BLaER1 (cell line): ENCODE measurements around the gene LRRC8E.

Experiments
- H3K27ac ChIP-seq: shearing (Covaris generic); formaldehyde crosslinking; 2 replicates; pipeline ENCODE4 v1.8.1; 2022
- H3K27me3 ChIP-seq: shearing (Covaris generic); formaldehyde crosslinking; 2 replicates; pipeline ENCODE4 v1.8.1; 2022
- H3K36me3 ChIP-seq: shearing (Covaris generic); formaldehyde crosslinking; 2 replicates; pipeline ENCODE4 v1.8.1; 2022
- H3K4me1 ChIP-seq: shearing (Covaris generic); formaldehyde crosslinking; 2 replicates; pipeline ENCODE4 v1.8.1; 2022
- H3K4me2 ChIP-seq: shearing (Covaris generic); formaldehyde crosslinking; 2 replicates; pipeline ENCODE4 v1.8.1; 2022
- H3K4me3 ChIP-seq: shearing (Covaris generic); formaldehyde crosslinking; 2 replicates; pipeline ENCODE4 v1.8.1; 2022
- H3K9ac ChIP-seq: shearing (Covaris generic); formaldehyde crosslinking; 2 replicates; pipeline ENCODE4 v1.8.1; 2022
- H3K9me3 ChIP-seq: shearing (Covaris generic); formaldehyde crosslinking; 2 replicates; pipeline ENCODE4 v1.8.1; 2022
- H4K20me1 ChIP-seq: shearing (Covaris generic); formaldehyde crosslinking; 2 replicates; pipeline ENCODE4 v1.8.1; 2022
- Cebpa-rat ChIP-seq: shearing (Covaris generic); IDR thresholded peaks from 2 replicates; pipeline ENCODE4 v1.8.1; 2022

LRRC8E gene

DNA sequence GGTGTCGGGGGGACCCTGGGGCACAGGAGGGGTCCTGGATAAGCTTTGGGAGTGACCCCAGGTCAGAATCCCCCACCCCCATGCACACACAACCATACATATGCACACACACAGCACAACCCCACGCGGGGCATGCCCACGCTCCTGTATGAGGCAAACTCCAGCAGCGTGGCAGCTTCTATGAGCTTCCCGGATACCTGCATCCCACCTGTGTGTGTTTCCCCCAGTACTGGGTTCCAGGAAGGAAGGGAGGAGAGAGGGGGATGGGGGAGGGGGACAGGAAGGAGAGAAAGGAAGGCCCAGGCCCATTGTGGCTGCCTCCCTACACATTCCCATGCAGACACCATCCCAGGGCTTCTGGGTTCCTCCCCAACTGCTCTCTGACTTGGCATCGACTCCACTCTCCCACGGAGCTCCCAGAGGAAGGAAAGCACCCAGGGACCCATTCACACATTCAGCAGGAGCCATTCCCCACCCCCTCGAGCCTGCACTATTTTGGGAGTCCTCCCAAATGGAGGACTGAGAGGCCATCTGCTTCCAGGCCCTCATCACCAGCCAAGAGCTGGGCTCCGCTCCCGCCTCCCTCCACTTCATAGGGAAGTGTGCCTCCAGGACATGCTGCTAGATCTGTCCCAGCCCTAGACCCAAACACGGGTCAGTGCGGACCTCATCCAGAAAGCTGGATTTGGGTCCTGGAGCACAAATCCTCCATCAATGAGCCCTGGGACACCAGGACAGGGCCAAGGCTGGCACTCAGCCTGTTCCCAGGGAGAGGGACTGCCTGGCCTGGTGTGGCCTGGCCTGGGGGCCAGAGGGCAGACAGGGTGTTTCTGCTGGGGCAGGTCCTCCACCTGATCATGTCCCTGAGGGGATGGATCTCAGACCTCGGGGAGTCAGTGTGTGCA is 27.3 kb upstream of the LRRC8E start:
- H3K4me3 ChIP-seq, result no peak overlapping the region
- peaks cover 63% of the 10 kb centered on the region for H3K4me1 ChIP-seq
- H3K4me2 ChIP-seq, result peak overlapping the region; percentile 100
- no peak overlapping the region for H3K27ac ChIP-seq
- H3K9ac ChIP-seq, result 0 out of 2 replicates have a peak overlapping the region, but pooled peaks have one; percentile 32
- no peaks in the 10 kb centered on the region for H3K36me3 ChIP-seq
- peaks cover 32% of the 10 kb centered on the region for H4K20me1 ChIP-seq
- TF ChIP-seq Cebpa-rat, result no peak
- H3K9me3 ChIP-seq, result no peaks in the 10 kb centered on the region
- peaks cover 51% of the 10 kb centered on the region for H3K27me3 ChIP-seq

DNA sequence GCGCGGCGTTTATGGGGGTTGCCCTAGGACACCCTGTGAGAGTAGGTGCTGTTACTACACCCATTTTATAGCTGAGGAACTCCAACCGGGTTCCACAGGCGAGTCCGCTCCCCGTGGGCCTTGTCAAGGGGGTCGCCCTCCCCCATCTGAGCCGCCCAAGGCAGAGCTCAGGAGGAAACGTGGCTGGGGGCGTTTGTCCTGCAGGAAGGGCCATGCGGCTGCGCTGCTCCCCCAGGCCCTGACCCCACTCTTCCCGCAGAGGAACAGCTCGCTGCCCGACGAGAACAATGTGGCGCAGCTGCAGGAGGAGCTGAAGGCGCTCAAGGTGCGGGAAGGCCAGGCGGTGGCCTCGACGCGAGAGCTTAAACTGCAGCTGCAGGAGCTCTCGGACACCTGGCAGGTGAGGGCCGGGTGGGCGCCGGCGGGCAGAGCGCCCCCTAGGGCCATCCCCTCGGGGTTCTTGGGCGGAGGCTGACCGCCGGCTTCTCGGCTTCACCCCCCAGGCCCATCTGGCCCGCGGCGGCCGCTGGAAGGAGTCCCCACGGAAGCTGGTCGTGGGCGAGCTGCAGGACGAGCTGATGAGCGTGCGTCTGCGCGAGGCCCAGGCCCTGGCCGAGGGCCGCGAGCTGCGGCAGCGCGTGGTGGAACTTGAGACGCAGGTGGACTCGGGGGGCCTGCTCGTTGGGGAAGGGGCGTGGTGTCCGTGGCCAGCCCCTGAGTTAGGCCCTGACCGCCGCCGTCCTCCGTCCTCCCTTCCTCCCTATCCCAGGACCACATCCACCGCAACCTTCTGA is 26.5 kb upstream of the LRRC8E start:
- peak overlapping the region; percentile 66 for H3K4me3 ChIP-seq
- no peaks in the 10 kb centered on the region for H3K36me3 ChIP-seq
- H3K4me2 ChIP-seq, result peak overlapping the region; percentile 100
- H3K27me3 ChIP-seq, result peaks cover 53% of the 10 kb centered on the region
- TF ChIP-seq Cebpa-rat, result no peak
- H4K20me1 ChIP-seq, result peaks cover 32% of the 10 kb centered on the region
- no peak overlapping the region for H3K27ac ChIP-seq
- H3K4me1 ChIP-seq, result peaks cover 63% of the 10 kb centered on the region
- H3K9ac ChIP-seq, result peak overlapping the region; percentile 32; the same call in 1 of the 2 replicates
- H3K9me3 ChIP-seq, result no peaks in the 10 kb centered on the region

DNA sequence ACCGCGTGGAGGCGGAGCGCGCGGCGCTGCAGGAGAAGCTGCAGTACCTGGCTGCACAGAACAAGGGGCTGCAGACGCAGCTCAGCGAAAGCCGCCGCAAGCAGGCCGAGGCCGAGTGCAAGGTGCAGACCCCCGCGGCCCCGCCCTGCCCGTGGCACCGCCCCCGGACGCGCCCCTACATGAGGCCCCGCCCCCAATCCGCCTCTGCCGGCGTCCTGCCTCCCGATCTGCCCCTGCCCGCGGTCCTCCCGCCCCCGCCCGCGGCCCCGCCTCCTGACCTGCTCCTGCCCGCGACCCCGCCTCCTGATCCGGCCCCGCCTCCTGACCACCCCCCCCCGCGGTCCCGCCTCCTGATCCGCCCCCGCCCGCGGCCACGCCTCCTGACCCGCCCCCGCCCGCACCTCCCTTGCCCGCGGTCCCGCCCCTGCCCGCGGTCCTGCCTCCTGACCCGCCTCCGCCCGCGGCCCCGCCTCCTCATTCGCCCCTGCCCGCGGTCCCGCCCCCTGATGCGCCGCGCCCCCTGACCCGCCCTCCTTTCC is 25.8 kb upstream of the LRRC8E start:
- Histone ChIP-seq H3K27me3 (peaks cover 53% of the 10 kb centered on the region), H4K20me1 (peaks cover 32% of the 10 kb centered on the region), H3K27ac (no peak overlapping the region), H3K4me1 (peaks cover 63% of the 10 kb centered on the region), H3K36me3 (no peaks in the 10 kb centered on the region), H3K9ac (peak overlapping the region; percentile 32; the same call in 1 of the 2 replicates), H3K4me2 (peak overlapping the region; percentile 100), H3K9me3 (no peaks in the 10 kb centered on the region), H3K4me3 (peak overlapping the region; percentile 66)
- TF ChIP-seq Cebpa-rat, result no peak

DNA sequence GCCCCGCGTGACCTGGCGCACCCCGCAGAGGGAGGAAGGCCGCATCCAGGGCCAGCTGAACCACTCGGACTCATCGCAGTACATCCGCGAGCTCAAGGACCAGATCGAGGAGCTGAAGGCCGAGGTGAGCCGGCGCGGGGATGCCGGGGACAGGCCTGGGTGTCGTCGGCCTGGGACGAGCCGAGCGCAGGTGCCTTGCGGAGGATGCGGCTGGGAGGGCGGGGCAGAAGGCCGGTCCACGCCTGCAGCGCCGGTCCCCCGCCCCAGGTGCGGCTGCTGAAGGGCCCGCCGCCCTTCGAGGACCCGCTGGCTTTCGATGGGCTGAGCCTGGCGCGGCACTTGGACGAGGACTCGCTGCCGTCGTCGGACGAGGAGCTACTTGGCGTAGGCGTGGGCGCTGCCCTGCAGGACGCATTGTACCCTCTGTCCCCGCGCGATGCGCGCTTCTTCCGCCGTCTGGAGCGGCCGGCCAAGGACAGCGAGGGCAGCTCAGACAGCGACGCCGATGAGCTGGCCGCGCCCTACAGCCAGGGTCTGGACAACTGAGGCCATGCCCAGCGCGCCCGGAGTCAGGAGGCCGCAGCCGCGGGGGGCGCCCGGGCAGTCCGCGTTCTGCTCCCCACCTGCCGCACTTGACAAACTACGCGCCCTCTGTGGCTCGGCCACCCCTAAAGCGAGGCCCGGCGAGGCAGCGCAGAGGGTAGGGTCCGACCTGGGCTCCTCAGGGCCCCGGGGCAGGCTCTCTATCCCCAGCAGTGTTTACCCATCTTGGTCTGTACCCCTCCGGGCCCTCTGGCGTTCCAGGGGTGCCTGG is 24.9 kb upstream of the LRRC8E start:
- peak overlapping the region; percentile 47; the same call in 1 of the 2 replicates for H3K4me2 ChIP-seq
- peaks cover 32% of the 10 kb centered on the region for H4K20me1 ChIP-seq
- H3K27me3 ChIP-seq, result peaks cover 48% of the 10 kb centered on the region
- H3K4me1 ChIP-seq, result peaks cover 63% of the 10 kb centered on the region
- no peaks in the 10 kb centered on the region for H3K9me3 ChIP-seq
- no peak overlapping the region for H3K9ac ChIP-seq
- no peaks in the 10 kb centered on the region for H3K36me3 ChIP-seq
- no peak overlapping the region for H3K4me3 ChIP-seq
- H3K27ac ChIP-seq, result no peak overlapping the region
- TF ChIP-seq Cebpa-rat, result no peak

DNA sequence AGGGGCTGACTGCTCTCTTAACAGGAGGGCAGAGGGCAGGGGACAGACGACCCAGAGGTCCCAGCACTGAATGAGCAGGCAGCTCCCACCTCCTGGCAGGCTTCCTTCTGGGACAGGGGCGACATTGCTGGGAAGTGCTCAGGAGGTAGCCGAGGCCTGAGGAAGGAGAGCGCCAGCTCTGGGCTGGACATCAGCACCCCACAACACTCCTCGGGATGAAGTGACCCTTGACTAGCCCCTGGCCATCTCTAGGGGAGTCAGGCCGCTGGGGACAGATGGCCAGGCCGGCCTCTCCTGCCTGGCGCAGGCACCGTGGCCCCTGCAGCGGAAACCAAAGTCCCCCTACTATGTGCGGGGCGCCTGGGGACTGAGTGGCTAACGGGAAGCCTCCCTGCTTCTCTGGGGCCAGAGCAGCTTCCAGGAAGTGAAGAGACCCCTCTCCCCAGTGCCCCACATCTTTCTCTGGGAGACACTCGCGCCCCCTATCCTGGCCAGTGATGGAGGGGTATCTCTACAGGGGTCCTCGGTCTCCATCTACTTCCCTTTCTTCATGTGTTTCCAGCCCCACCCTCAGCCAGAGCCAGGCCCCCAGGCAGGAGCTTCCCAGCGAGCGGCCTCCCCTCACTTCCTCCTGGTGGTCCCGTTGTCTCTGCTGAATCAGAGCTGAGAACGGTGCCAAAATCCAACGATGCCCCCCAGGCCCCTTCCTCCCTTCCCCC is 24.2 kb upstream of the LRRC8E start:
- Histone ChIP-seq H3K4me2 (peak overlapping the region; percentile 47), H3K4me3 (no peak overlapping the region), H3K36me3 (no peaks in the 10 kb centered on the region), H4K20me1 (peaks cover 36% of the 10 kb centered on the region), H3K4me1 (peaks cover 63% of the 10 kb centered on the region), H3K27me3 (peaks cover 45% of the 10 kb centered on the region), H3K9ac (no peak overlapping the region), H3K9me3 (no peaks in the 10 kb centered on the region), H3K27ac (no peak overlapping the region)
- TF ChIP-seq Cebpa-rat, result no peak

DNA sequence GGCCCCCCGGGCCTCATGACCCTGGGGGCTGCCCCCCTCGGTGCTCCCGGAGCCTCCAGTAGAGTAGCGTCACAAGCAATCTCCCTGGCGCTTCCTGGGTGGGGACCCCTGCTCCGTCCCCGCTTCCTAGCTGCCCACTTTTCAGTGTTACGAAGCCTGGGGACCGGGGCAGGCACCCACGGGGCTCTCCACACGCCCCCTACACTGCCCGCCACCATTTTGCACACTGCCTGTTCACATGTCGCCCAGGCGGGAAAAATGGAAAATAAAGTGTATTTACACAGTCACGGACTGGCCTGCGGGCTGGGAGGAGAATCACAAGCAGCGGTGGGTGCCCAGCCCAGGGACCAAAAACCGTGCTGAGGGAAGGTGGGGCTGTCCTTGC is 23.6 kb upstream of the LRRC8E start:
- no peak overlapping the region for H3K27ac ChIP-seq
- H3K4me2 ChIP-seq, result peak overlapping the region; percentile 47
- no peaks in the 10 kb centered on the region for H3K9me3 ChIP-seq
- H4K20me1 ChIP-seq, result peaks cover 41% of the 10 kb centered on the region
- no peak for TF ChIP-seq Cebpa-rat
- no peak overlapping the region for H3K4me3 ChIP-seq
- peaks cover 45% of the 10 kb centered on the region for H3K27me3 ChIP-seq
- H3K9ac ChIP-seq, result no peak overlapping the region
- H3K36me3 ChIP-seq, result no peaks in the 10 kb centered on the region
- peaks cover 66% of the 10 kb centered on the region for H3K4me1 ChIP-seq

DNA sequence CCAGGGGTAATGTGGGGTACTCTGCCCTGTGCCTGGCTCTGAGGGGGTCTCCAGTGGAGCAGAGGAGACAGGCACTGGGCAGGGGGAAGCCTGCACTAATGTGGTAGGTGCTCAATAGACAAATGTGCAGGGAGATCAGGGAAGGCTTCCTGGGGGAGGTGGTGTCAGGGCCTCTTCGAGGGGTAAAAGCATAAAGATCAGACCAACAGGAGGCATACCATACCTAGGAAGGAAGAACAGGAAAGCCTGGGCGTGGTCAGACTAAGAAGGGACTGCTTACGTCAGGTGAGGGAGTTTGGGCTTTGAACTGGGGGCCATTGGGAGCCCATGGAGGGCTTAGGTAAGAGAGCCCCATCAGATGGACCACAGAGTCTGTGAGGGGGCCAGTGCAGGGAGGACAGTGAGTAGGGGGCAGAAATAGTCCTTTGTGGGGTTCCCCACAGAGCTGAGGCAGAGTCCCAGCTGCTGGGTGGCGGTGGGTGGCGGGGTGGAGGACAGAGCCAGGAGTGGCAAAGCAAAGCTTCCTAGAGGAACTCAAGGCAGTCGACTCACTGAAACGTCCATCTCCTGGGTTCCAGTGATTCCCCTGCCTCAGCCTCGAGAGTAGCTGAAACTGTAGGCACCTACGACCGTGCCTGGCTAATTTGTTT is 22.9 kb upstream of the LRRC8E start:
- Histone ChIP-seq H3K9ac (no peak overlapping the region), H3K4me2 (peak overlapping the region; percentile 47), H3K27me3 (peaks cover 45% of the 10 kb centered on the region), H3K4me1 (peaks cover 69% of the 10 kb centered on the region), H3K27ac (no peak overlapping the region), H3K9me3 (no peaks in the 10 kb centered on the region), H3K4me3 (no peak overlapping the region), H4K20me1 (peaks cover 45% of the 10 kb centered on the region), H3K36me3 (no peaks in the 10 kb centered on the region)
- TF ChIP-seq Cebpa-rat, result no peak

DNA sequence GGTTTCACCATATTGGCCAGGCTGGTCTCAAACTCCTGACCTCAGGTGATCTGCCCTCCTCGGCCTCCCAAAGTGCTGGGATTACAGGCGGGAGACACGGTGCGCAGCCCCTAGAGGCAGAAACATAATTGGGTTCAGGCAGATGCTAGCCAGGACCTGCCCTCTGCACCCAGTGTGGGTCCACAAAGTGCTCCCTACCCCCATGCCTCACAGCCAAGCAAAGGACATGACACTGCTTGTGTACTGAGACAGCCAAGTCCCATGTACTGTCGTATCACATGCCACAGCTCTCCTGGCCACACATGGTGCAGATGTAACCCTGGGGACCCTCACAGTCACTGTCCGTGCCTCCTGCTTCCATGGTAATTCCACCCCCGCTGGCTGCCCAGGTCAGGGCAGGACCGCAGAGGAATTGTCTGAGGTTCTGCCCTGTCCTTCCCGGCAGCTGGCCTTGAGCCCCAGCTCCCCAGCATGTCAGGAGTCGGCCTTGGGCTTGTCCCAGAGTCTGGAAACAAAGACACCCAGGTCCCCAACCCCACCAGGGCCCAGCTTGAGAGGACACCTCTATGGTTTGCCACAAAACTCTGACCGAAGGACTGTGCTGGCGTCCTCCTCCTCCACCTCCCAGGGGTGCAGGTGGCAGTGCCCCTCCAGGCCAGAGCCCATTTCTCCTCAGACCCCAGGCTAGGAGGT is 21.8 kb upstream of the LRRC8E start:
- H3K36me3 ChIP-seq, result no peaks in the 10 kb centered on the region
- H3K27me3 ChIP-seq, result peaks cover 38% of the 10 kb centered on the region
- H3K9me3 ChIP-seq, result no peaks in the 10 kb centered on the region
- no peak for TF ChIP-seq Cebpa-rat
- H3K27ac ChIP-seq, result no peak overlapping the region
- peaks cover 50% of the 10 kb centered on the region for H4K20me1 ChIP-seq
- H3K4me3 ChIP-seq, result no peak overlapping the region
- H3K9ac ChIP-seq, result no peak overlapping the region
- peaks cover 69% of the 10 kb centered on the region for H3K4me1 ChIP-seq
- H3K4me2 ChIP-seq, result no peak overlapping the region
